Keratinocyte (primary cell): ENCODE data around the gene SH3RF2. TPM values are rescaled to one million over a fixed set of nuclear protein-coding genes. Genes with fewer than 3 reads are reported as not detected.
A peak's percentile ranks its signal among the peaks of the same experiment; 100 is the strongest.

Source experiments
- DNase-seq: peaks from one replicate; pipeline ENCODE4 v3.0.0-alpha.2; 2011; ENCODE audit warnings: low read depth, missing footprints, low spot score
- FAIRE-seq: peaks from 2 replicates; lab custom pipeline; 2011; peaks lifted over from hg19 to GRCh38; lab: Jason Lieb, UNC
- H2AFZ ChIP-seq: 2 replicates; pipeline ENCODE4 v1.6.0; 2012; ENCODE audit warnings: low read length, control low read depth, inconsistent platforms; ENCODE audit not compliant: control insufficient read depth
- H3K27ac ChIP-seq: 2 replicates; pipeline ENCODE4 v1.5.1; 2011; ENCODE audit warnings: low read length; ENCODE audit not compliant: control insufficient read depth, insufficient read depth
- H3K27me3 ChIP-seq: 3 replicates; pipeline ENCODE4 v1.6.0; 2011; ENCODE audit warnings: low read length; ENCODE audit not compliant: control insufficient read depth, insufficient read depth; ENCODE audit errors: extremely low read depth
- H3K36me3 ChIP-seq, 2 experiments: 2 replicates in 1 of 2; 3 replicates in 1 of 2; pipeline ENCODE4 v1.5.1; 2011; ENCODE audit warnings: low read length in 2 of 2, mild to moderate bottlenecking in 1 of 2; ENCODE audit not compliant: control insufficient read depth in 2 of 2, insufficient read depth in 2 of 2; ENCODE audit errors: extremely low read depth in 1 of 2
- H3K4me1 ChIP-seq: 3 replicates; pipeline ENCODE4 v1.5.1; 2011; ENCODE audit warnings: low read length; ENCODE audit not compliant: control insufficient read depth, insufficient read depth; ENCODE audit errors: extremely low read depth
- H3K4me2 ChIP-seq: 3 replicates; pipeline ENCODE4 v1.6.0; 2011; ENCODE audit warnings: low read depth, low read length; ENCODE audit not compliant: control insufficient read depth, insufficient read depth; ENCODE audit errors: extremely low read depth
- H3K4me3 ChIP-seq, 3 experiments: fragments of 200-600 bp in 1 of 3; sonication (generic) in 1 of 3; 2 replicates in 2 of 3; 3 replicates in 1 of 3; pipeline ENCODE4 v1.5.1; 2011 to 2016; ENCODE audit warnings: low read length in 3 of 3, mild to moderate bottlenecking in 3 of 3, control low read depth in 2 of 3, inconsistent platforms in 1 of 3, low read depth in 1 of 3, mixed read lengths in 1 of 3, mixed run types in 1 of 3, moderate library complexity in 1 of 3; ENCODE audit not compliant: control insufficient read depth in 2 of 3, insufficient read depth in 2 of 3; ENCODE audit errors: extremely low read depth in 1 of 3
- H3K79me2 ChIP-seq: 2 replicates; pipeline ENCODE4 v1.6.0; 2012; ENCODE audit warnings: low read length; ENCODE audit not compliant: control insufficient read depth, insufficient read depth
- H3K9ac ChIP-seq: 3 replicates; pipeline ENCODE4 v1.6.0; 2011; ENCODE audit warnings: low read length; ENCODE audit not compliant: control insufficient read depth, insufficient read depth; ENCODE audit errors: extremely low read depth
- H3K9me1 ChIP-seq: 3 replicates; pipeline ENCODE4 v1.6.0; 2011; ENCODE audit warnings: low read length; ENCODE audit not compliant: control insufficient read depth, insufficient read depth; ENCODE audit errors: extremely low read depth
- H3K9me3 ChIP-seq: 2 replicates; pipeline ENCODE4 v1.5.1; 2012; ENCODE audit warnings: low read depth, low read length; ENCODE audit not compliant: control insufficient read depth
- H4K20me1 ChIP-seq: 3 replicates; pipeline ENCODE4 v1.6.0; 2011; ENCODE audit warnings: low read length; ENCODE audit not compliant: control insufficient read depth, insufficient read depth; ENCODE audit errors: extremely low read depth
- EZH2 ChIP-seq: IDR thresholded peaks from one replicate; pipeline ENCODE4 v1.6.1; 2012; ENCODE audit warnings: inconsistent platforms, mild to moderate bottlenecking, low read length, moderate library complexity
- dilution Hi-C: fragments of 300-500 bp; cut with MboI; formaldehyde crosslinking; loops from one replicate; pipeline ENCODE4 v1.7.0; 2020; ENCODE audit warnings: low sequenced_read_pairs; ENCODE audit not compliant: extremely low pct_ligation_motif_present
- polyA plus RNA-seq, 5 experiments: library from polyadenylated mRNA; depleted of rRNA in 3 of 5; stranded (reverse) in 3 of 5; stranded (forward) in 1 of 5; unstranded in 1 of 5; fragments of >200 nt; gene quantifications; 1 replicate in 1 of 5; 2 replicates in 3 of 5; 3 replicates in 1 of 5; pipeline versions ENCODE4 v1.2.1 to v1.2.3, GENCODE V29; 2011 to 2012; ENCODE audit warnings: missing spikeins in 2 of 5, low read depth in 1 of 5, low replicate concordance in 1 of 5
- TF ChIP-seq, protein P1 (sequence below), 3 experiments: IDR thresholded peaks in 1 of 3; conservative IDR thresholded peaks in 1 of 3; optimal IDR thresholded peaks in 1 of 3; 2 replicates in 2 of 3; 3 replicates in 1 of 3; pipeline versions ENCODE3 to v1.5.1; 2011; ENCODE audit warnings: low read length in 3 of 3, mild to moderate bottlenecking in 3 of 3, moderate library complexity in 2 of 3, control low read depth in 1 of 3, inconsistent platforms in 1 of 3; ENCODE audit not compliant: insufficient read depth in 2 of 3; ENCODE audit errors: extremely low read depth in 1 of 3

Gene SH3RF2
- polyA plus RNA-seq, 1 donor (not counting 4 experiments of a cell fraction or from before 2014, with no cell fraction given): 43.7 TPM

- Histone ChIP-seq H3K4me1 (peaks cover 3% of the 10 kb centered on the region), H3K27ac (no peak overlapping the region), H3K36me3 (peaks cover 5 to 8% of the 10 kb centered on the region in 2 experiments), H3K4me3 (no peak overlapping the region), H2AFZ (no peak overlapping the region), H4K20me1 (no peaks in the 10 kb centered on the region), H3K9me3 (no peaks in the 10 kb centered on the region), H3K4me2 (no peak overlapping the region), H3K9me1 (no peaks in the 10 kb centered on the region), H3K79me2 (no peaks in the 10 kb centered on the region), H3K9ac (no peak overlapping the region), H3K27me3 (no peaks in the 10 kb centered on the region)
- no peak for TF ChIP-seq EZH2
- TF ChIP-seq, protein P1, sequence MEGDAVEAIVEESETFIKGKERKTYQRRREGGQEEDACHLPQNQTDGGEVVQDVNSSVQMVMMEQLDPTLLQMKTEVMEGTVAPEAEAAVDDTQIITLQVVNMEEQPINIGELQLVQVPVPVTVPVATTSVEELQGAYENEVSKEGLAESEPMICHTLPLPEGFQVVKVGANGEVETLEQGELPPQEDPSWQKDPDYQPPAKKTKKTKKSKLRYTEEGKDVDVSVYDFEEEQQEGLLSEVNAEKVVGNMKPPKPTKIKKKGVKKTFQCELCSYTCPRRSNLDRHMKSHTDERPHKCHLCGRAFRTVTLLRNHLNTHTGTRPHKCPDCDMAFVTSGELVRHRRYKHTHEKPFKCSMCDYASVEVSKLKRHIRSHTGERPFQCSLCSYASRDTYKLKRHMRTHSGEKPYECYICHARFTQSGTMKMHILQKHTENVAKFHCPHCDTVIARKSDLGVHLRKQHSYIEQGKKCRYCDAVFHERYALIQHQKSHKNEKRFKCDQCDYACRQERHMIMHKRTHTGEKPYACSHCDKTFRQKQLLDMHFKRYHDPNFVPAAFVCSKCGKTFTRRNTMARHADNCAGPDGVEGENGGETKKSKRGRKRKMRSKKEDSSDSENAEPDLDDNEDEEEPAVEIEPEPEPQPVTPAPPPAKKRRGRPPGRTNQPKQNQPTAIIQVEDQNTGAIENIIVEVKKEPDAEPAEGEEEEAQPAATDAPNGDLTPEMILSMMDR (optimal IDR thresholded peaks at IDR 0.05 in 1 of 3, IDR thresholded peaks at IDR 0.05 in 1 of 3, conservative IDR thresholded peaks at IDR 0.05 in 1 of 3; ENCODE audit: extremely low read depth in 1 of 3, insufficient read depth in 2 of 3, low read length in 3 of 3): no peak
- dilution Hi-C loops: no loop called here
- DNase-seq (no peak), FAIRE-seq (no peak)
Observed at GRCh38 chr5:146078566-146078965, 142.2 kb downstream of the SH3RF2 start.

DNA sequence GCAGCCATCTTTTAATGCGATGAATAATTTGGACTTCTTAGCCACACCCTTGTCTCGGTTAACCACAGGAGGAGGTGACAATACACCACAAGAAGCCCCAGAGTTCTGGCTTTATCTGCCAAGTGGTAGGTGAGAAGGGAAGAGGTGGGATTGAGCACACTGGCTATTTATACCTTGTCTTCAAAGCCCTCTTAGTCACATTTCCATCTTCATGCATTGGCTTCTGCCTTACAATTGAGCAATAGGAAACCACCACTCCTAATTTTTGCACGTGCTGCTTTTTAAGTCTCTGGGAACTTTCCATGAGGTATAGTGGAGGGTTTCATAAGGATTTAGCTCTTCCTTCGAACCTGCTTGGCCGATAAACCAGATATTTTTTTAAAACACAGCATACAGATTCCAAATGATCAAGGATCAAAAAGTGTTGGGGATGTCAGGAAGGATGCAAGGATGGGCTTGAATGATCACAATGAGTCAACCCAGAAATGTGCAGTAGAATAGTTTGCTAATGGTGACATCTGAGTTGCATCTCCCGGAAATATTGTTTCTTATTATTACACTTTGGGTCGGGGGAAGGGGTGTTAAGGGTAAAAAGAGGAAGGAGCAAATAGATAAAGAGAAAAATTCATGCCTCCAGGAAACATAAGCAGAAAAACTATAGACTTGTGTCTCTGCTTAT lies 143.5 kb downstream of the SH3RF2 start:
- Histone ChIP-seq H3K27ac (no peak overlapping the region), H2AFZ (no peak overlapping the region), H3K27me3 (no peaks in the 10 kb centered on the region), H3K9me3 (no peaks in the 10 kb centered on the region), H3K36me3 (peaks cover 5 to 8% of the 10 kb centered on the region in 2 experiments), H3K4me1 (peaks cover 3% of the 10 kb centered on the region), H3K79me2 (no peaks in the 10 kb centered on the region), H3K9ac (no peak overlapping the region), H3K9me1 (no peaks in the 10 kb centered on the region), H3K4me3 (no peak overlapping the region), H3K4me2 (no peak overlapping the region), H4K20me1 (no peaks in the 10 kb centered on the region)
- dilution Hi-C loops: no loop called here
- TF ChIP-seq EZH2: no peak
- TF ChIP-seq, protein P1 (optimal IDR thresholded peaks at IDR 0.05 in 1 of 3, IDR thresholded peaks at IDR 0.05 in 1 of 3, conservative IDR thresholded peaks at IDR 0.05 in 1 of 3; ENCODE audit: extremely low read depth in 1 of 3, insufficient read depth in 2 of 3, low read length in 3 of 3): no peak
- no peak for FAIRE-seq
- peak; percentile 42 for DNase-seq
